Measurements from ENCODE around the gene PARP9.
A peak's percentile ranks its signal among the peaks of the same experiment; 100 is the strongest.
"Not testable (repeated sequence)": the region's sequence is repeated elsewhere in the genome, so short reads cannot be mapped to it uniquely, and the experiment has no call there.

PARP9 gene

GRCh38 chr3:122572940-122573412 is 8.9 kb upstream of the PARP9 start:
- DNase-seq, result no peak

GRCh38 chr3:122568755-122569154 is 4.7 kb upstream of the PARP9 start:
- DNase-seq, result no peak

- not testable (repeated sequence) for DNase-seq
Measured at GRCh38 chr3:122568131-122568530, 4.0 kb upstream of the PARP9 start.

GRCh38 chr3:122563717-122564025 is 429 bp downstream of the PARP9 start:
- no peak for DNase-seq

GRCh38 chr3:122562923-122563716 is 980 bp downstream of the PARP9 start:
- DNase-seq, result no peak

GRCh38 chr3:122560680-122561079 is 3.4 kb downstream of the PARP9 start:
- peak; percentile 14 to 32 (median 26) for DNase-seq

- DNase-seq, result no peak
Measured at GRCh38 chr3:122559906-122560305, 4.2 kb downstream of the PARP9 start.

GRCh38 chr3:122558605-122559004 is 5.5 kb downstream of the PARP9 start:
- no peak for DNase-seq

GRCh38 chr3:122557356-122557755 is 6.7 kb downstream of the PARP9 start:
- DNase-seq, result no peak

GRCh38 chr3:122555275-122556071 is 8.6 kb downstream of the PARP9 start:
- DNase-seq, result no peak

GRCh38 chr3:122553171-122553570 is 10.9 kb downstream of the PARP9 start:
- no peak for DNase-seq

- no peak for DNase-seq
Measured at GRCh38 chr3:122548619-122549018, 15.5 kb downstream of the PARP9 start.

- DNase-seq, result no peak
Measured at GRCh38 chr3:122548076-122548475, 16.0 kb downstream of the PARP9 start.

- DNase-seq, result no peak
Measured at GRCh38 chr3:122546151-122546550, 17.9 kb downstream of the PARP9 start.

GRCh38 chr3:122538956-122539490 is 25.1 kb downstream of the PARP9 start:
- no peak for DNase-seq

- no peak for DNase-seq
Measured at GRCh38 chr3:122536632-122537001, 27.5 kb downstream of the PARP9 start.

- DNase-seq, result no peak
Measured at GRCh38 chr3:122535964-122536631, 28.0 kb downstream of the PARP9 start.

GRCh38 chr3:122533931-122534334 is 30.2 kb downstream of the PARP9 start:
- DNase-seq, result no peak

GRCh38 chr3:122533480-122533879 is 30.6 kb downstream of the PARP9 start:
- no peak for DNase-seq

- no peak for DNase-seq
Measured at GRCh38 chr3:122530164-122530563, 33.9 kb downstream of the PARP9 start.

GRCh38 chr3:122523317-122523716 is 40.8 kb downstream of the PARP9 start:
- DNase-seq, result no peak

GRCh38 chr3:122520861-122521260 is 43.2 kb downstream of the PARP9 start:
- DNase-seq, result no peak

- DNase-seq, result no peak
Measured at GRCh38 chr3:122519693-122520092, 44.4 kb downstream of the PARP9 start.
